Coronary artery (tissue), 2 donors: ENCODE results near the gene C22orf23.

Source experiments
- DNase-seq: peaks from one replicate; pipeline ENCODE4 v3.0.0-alpha.2; 2017; ENCODE audit warnings: low spot score
- H3K27ac ChIP-seq, 2 donors: fragments of 200-600 bp; sonication (generic); one replicate each; pipeline ENCODE4 v1.5.1; 2016 to 2019
- H3K4me3 ChIP-seq: fragments of 200-600 bp; sonication (generic); 2 replicates; pipeline ENCODE4 v1.5.1; 2016; ENCODE audit warnings: mild to moderate bottlenecking, moderate library complexity
- CTCF ChIP-seq: fragments of 200-600 bp; sonication (generic); IDR thresholded peaks from one replicate; pipeline ENCODE4 v1.5.1; 2019; ENCODE audit warnings: antibody characterized with exemption

The C22orf23 gene

GRCh38 chr22:37923927-37924326 is 29.5 kb downstream of the C22orf23 start:
- no peak for TF ChIP-seq CTCF
- no peak for DNase-seq
- no peak overlapping the region for H3K27ac ChIP-seq
- H3K4me3 ChIP-seq, result no peak overlapping the region

- no peak for TF ChIP-seq CTCF
These were observed 31.2 kb downstream of the C22orf23 start for GRCh38 chr22:37922191-37922590.

GRCh38 chr22:37920126-37920525 is 33.3 kb downstream of the C22orf23 start:
- TF ChIP-seq CTCF, result no peak
- no peak overlapping the region for H3K27ac ChIP-seq
- H3K4me3 ChIP-seq, result no peak overlapping the region
- DNase-seq, result no peak

More at GRCh38 chr22:37922191-37922590, 31.2 kb downstream of the C22orf23 start:
- Histone ChIP-seq H3K27ac (no peak overlapping the region), H3K4me3 (no peak overlapping the region)
- no peak for DNase-seq

GRCh38 chr22:37918580-37919270 is 34.7 kb downstream of the C22orf23 start:
- Histone ChIP-seq H3K4me3 (no peak overlapping the region), H3K27ac (no peak overlapping the region)
- no peak for DNase-seq
- TF ChIP-seq CTCF, result no peak

- no peak for DNase-seq
- no peak overlapping the region for H3K4me3 ChIP-seq
- no peak overlapping the region for H3K27ac ChIP-seq
- no peak for TF ChIP-seq CTCF
These were observed 35.4 kb downstream of the C22orf23 start for GRCh38 chr22:37917874-37918548.

- H3K27ac ChIP-seq, result no peak overlapping the region
- no peak for TF ChIP-seq CTCF
- H3K4me3 ChIP-seq, result no peak overlapping the region
- no peak for DNase-seq
These were observed 37.1 kb downstream of the C22orf23 start for GRCh38 chr22:37916311-37916710.

- Histone ChIP-seq H3K27ac (no peak overlapping the region), H3K4me3 (no peak overlapping the region)
- TF ChIP-seq CTCF, result no peak
- DNase-seq, result no peak
These were observed 40.1 kb downstream of the C22orf23 start for GRCh38 chr22:37913233-37913721.
